Measurements from ENCODE around the gene SHC1.

The SHC1 gene

GRCh38 chr1:154973344-154974101, 3.0 kb upstream of the SHC1 start:
- peak; percentile 92 for DNase-seq

- DNase-seq: peak; percentile 38
Measured at GRCh38 chr1:154972517-154973343, 2.2 kb upstream of the SHC1 start.

- DNase-seq: no peak
Measured at GRCh38 chr1:154972213-154972516, 1.6 kb upstream of the SHC1 start.

- DNase-seq: no peak
Measured at GRCh38 chr1:154971341-154971998, 923 bp upstream of the SHC1 start.

- no peak for DNase-seq
Measured at GRCh38 chr1:154969860-154970452, 591 bp downstream of the SHC1 start.

- no peak for DNase-seq
Measured at GRCh38 chr1:154969246-154969645, 1.3 kb downstream of the SHC1 start.

GRCh38 chr1:154968731-154969130, 1.8 kb downstream of the SHC1 start:
- no peak for DNase-seq

- DNase-seq: no peak
Measured at GRCh38 chr1:154967331-154967950, 3.1 kb downstream of the SHC1 start.

GRCh38 chr1:154966111-154966510, 4.4 kb downstream of the SHC1 start:
- no peak for DNase-seq

GRCh38 chr1:154964359-154964758, 6.2 kb downstream of the SHC1 start:
- DNase-seq: no peak

GRCh38 chr1:154963643-154964042, 6.9 kb downstream of the SHC1 start:
- no peak for DNase-seq

- DNase-seq: no peak
Measured at GRCh38 chr1:154962795-154963330, 7.7 kb downstream of the SHC1 start.

- no peak for DNase-seq
Measured at GRCh38 chr1:154962156-154962749, 8.3 kb downstream of the SHC1 start.

GRCh38 chr1:154961207-154962155, 9.1 kb downstream of the SHC1 start, which contains the start of gene PYGO2:
Gene PYGO2, minus strand, starts transcription at chr1:154961782. Its CDS starts 206 bp downstream, at chr1:154961576.
- DNase-seq: peak; percentile 81

- DNase-seq: no peak
Measured at GRCh38 chr1:154960446-154961136, 10.0 kb downstream of the SHC1 start.

- no peak for DNase-seq
Measured at GRCh38 chr1:154959426-154959780, 11.1 kb downstream of the SHC1 start.

GRCh38 chr1:154958681-154959425, 11.7 kb downstream of the SHC1 start:
- DNase-seq: no peak

- DNase-seq: no peak
Measured at GRCh38 chr1:154958036-154958435, 12.5 kb downstream of the SHC1 start.

GRCh38 chr1:154957091-154957657, 13.4 kb downstream of the SHC1 start:
- no peak for DNase-seq

Data from NCI-H2227 treated with DMSO at 0.1 percent for 48 hours (cell line).